HG03095 (cell line): ENCODE measurements around the gene NUDT1.

ENCODE experiments used
- ATAC-seq: cut with Tn5 transposase; IDR thresholded peaks from one replicate; pipeline ENCODE4 v1.9.1; 2021; ENCODE audit warnings: moderate library complexity; ENCODE audit not compliant: unreplicated experiment

Gene NUDT1

GRCh38 chr7:2222516-2222915 is 19.5 kb upstream of the NUDT1 start:
- ATAC-seq = no peak

DNA sequence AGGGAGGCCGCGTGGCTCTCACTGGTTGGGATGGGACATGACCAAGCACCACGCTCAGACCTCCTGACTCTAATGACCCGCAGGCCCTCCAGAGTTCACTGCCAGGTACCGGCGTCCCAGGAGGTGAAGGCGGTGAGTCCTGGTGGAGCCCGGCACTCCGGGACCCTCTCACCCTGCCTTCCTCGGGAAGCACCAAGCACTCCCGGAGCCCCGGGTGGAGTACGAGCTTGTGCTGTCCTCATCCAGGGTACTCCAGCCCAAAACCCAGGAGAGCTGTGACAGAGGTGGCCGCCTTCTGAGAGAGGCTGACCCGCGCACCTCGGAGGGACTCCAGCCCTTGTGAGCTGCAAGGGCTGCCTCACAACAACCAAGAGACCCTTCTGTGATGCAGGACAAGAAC is 18.7 kb upstream of the NUDT1 start:
- ATAC-seq = no peak

- ATAC-seq = no peak
Measured at GRCh38 chr7:2224491-2224928, 17.5 kb upstream of the NUDT1 start.

GRCh38 chr7:2224934-2225333 is 17.1 kb upstream of the NUDT1 start:
- ATAC-seq = no peak

DNA sequence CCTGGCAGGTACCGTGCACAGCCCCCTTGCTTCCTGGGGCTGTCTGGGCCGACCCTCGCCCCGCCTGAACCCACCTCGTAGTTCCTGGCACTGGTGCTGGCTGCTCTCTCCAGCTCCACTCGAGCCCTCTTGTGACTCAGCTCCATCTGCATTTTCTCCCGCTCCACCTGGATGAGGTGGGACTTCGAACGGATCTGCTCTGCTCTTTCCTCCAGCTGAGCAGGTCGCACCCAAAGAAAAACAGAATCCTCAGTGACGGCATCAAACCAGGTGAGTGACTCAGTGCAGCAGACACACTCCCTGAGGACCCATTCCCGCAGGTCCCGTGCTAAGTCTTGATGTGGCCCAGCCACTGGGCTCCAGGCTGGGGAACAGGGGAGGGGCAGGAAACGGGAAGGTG is 16.7 kb upstream of the NUDT1 start:
- ATAC-seq = no peak

GRCh38 chr7:2225830-2226229 is 16.2 kb upstream of the NUDT1 start:
- no peak for ATAC-seq

- no peak for ATAC-seq
Measured at GRCh38 chr7:2227699-2228098, 14.3 kb upstream of the NUDT1 start.

DNA sequence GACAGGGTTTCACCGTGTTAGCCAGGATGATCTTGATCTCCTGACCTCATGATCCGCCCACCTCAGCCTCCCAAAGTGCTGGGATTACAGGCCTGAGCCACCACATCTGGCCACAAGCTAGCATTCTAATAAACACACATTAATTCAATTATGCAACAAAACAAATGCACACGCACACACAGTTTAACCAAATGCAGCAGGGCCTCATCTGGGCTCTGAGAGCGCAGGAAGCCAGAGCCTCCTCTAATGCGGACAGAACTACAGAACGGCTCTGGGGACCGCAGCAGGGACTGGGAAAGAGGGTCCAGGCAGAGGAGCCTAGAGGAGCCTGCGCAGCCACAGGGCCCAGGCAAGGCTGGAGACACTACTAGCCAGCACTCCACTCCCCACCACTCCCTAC is 13.1 kb upstream of the NUDT1 start:
- no peak for ATAC-seq

- ATAC-seq = no peak
Measured at GRCh38 chr7:2229467-2229866, 12.6 kb upstream of the NUDT1 start.

DNA sequence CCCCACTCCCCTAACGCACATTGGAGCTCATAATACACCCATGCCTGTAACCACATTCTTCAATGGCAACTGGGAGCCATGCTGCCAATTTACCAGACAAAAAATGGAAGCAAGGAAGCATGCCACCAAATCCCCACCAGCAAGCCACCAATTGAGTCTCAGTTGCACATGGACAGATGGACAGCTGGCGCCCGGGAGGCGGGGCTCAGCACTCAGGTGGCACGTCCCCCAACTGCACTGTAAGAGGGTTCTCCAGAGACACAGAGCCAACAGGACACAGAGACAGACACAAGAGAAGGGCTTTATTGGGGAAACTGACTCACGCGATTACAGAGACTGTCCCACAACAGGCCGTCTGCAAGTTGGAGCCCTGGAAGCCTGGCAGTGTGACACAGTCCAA is 11.8 kb upstream of the NUDT1 start:
- ATAC-seq = no peak

- ATAC-seq = no peak
Measured at GRCh38 chr7:2230882-2231281, 11.1 kb upstream of the NUDT1 start.

GRCh38 chr7:2231992-2232765 is 9.8 kb upstream of the NUDT1 start:
- ATAC-seq = peak; percentile 25

- ATAC-seq = peak; percentile 61
Measured at GRCh38 chr7:2232766-2233520, 9.1 kb upstream of the NUDT1 start, which contains the start of gene MAD1L1. TSS of gene MAD1L1 (minus strand) at chr7:2232945. CDS start at chr7:2230133, 2,812 bp downstream.

DNA sequence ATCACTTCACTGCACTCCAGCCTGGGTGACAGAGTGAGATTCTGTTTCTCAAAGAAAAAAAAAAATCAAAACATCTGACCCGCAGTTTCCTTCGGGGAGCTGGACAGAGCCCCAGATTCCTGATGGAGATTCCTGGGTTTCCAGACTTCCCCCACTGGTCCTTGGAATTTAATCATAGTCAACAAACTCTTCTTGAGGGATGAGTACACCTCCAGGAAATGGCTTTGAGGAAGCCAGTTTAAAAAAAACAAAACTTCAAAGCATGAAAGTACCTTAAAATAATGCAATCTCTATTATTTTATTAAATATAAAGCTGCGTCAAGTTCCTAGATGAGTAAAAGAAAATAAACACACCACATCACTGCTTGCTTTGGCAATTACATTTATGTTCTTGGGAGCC is 8.1 kb upstream of the NUDT1 start:
- ATAC-seq = no peak

DNA sequence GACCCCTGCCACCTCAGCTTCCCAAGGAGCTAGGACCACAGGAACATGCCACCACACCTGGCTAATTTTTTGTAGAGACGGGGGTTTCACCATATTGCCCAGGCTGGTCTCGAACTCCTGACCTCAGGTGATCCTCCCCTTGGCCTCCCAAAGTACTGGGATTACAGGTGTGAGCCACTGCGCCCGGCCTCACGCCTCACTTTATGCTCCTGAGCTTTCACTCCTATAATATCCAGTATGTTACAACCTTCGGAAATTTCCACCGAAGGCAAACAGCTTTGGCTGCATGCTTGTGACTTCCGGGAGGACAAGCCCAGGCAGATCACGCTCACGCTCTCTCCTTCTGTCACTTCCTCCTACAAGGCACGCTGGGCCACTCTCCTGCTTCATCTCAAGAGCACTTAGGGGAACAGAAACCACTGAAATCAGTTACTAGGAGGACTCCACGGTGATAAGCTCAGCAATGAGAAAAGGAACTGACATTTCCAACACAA is 4.9 kb upstream of the NUDT1 start:
- ATAC-seq = peak; percentile 61

DNA sequence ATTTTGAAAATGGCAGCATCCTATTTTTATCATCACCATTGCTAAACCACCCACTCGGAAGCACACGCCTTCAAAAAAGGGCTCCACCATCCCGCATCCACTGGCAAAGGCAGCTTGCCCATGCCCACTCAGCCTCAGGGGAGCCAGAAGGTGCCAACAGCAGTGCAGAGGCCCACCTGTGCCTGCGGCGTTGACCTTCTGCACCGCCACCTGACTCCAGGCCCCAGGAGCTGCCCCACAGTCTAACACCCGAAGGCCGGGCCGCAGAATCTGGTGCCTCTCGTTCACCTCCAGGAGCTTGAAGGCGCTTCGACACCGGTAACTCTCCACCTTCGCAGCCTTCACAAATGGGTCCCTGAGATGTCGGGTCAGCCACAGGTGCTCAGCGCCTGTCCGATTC is 2.8 kb upstream of the NUDT1 start:
- no peak for ATAC-seq

DNA sequence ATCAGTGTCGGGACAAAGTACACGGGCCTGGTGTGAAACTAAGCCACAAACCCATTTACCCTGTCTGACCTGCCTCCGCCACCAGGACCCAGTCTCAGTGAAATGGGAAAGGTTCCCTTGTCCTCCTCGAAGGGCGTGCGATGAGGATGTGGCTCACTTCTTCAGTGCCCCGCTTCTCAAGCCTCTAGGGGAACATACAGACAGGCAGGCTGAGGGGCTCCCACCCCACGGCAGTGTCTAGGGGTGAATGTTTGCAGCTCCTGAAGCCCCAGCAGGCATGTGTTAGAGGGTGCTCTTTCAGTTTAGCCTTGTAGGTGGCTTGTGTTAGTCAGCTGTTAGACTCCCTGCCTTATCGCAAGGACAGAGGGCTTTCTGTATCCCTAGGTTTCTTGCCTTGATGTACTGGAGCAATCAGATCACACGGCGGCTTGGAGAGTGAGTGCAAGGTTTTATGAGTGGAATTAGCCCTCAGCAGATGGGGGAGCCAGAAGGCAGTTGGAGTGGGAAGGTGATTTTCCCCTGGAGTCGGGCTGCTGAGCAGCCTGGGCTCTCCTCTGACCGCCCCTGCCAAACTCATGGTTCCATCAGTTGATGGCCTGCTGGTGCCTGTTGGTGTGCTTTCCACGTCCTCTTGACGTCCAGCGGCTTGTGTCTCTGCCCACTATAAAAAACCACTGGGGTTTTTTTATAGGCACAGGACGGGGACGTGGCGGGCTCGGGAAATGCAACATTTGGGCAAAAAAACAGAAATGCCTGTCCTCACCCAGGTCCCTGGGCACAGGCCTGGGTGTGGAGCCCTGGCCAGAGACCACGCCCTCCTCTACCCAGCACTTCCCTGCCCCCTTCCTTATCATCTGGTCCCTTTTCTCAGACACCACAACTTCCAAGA is 759 bp downstream of the NUDT1 start:
- ATAC-seq = no peak

DNA sequence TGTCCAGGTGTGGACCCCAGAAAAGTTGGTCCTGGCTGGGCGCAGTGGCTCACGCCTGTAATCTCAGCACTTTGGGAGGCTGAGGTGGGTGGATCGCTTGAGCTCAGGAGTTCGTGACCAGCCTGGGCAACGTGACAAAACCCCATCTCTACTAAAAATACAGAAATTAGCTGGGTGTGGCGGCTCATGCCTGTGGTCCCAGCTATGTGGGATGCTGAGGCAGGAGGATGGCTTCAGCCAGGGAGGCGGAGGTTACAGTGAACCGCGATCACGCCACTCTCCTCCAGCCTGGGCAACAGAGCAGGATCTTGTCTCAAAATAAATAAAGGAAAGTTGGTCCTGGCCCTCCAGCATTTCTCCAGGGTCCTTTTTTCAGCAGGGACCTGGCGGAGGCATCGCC is 1.4 kb downstream of the NUDT1 start:
- no peak for ATAC-seq

- ATAC-seq = no peak
Measured at GRCh38 chr7:2244404-2244995, 2.5 kb downstream of the NUDT1 start.

GRCh38 chr7:2245883-2246675 is 4.1 kb downstream of the NUDT1 start:
- no peak for ATAC-seq
